NOMO-1 treated with DMSO at 0.1 percent for 48 hours (cell line): ENCODE results near the gene CCDC13.

Experiments
- DNase-seq: peaks from one replicate; lab custom pipeline; 2025; ENCODE audit not compliant: unreplicated experiment; lab: John Stamatoyannopoulos, UW

CCDC13 gene

DNA sequence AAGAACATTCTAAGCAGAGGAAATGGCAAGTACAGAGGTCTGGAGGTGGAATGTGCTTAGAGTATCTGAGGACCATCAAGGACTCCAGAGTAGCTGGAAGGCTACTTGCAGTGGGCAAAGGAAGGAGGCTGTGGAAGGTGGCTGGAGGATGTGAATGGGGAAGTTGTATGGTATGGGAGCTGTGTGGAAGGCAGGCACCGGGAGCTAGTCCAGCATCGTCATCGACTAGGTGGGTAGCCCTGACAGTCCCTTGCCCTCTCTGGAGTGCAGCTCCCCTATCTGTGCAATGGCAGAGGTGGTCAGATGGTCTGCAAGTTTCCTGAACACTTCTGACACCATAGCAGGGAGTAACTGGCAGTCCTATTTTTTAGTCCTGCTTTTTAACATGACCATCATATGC lies 19.3 kb downstream of the CCDC13 start:
- DNase-seq, result no peak

DNA sequence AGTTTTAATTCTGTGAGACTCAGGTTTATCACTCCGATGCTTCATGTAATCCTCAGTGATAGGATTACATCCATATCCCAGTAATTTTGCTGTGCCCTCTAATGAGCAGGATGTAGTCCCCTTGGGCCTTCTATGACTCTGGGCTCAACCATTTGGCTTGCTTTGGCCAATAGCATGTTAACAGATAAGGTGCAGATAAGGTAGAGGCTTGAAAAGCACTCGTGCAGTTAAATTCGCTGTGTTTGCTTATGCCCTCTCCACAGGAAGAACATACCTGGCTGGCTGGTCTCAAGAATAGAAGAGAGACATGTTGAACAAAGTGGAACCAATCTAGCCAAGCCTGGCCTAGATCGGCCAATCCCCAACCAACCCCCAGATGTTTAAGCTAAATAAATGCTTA lies 20.1 kb downstream of the CCDC13 start:
- no peak for DNase-seq

DNA sequence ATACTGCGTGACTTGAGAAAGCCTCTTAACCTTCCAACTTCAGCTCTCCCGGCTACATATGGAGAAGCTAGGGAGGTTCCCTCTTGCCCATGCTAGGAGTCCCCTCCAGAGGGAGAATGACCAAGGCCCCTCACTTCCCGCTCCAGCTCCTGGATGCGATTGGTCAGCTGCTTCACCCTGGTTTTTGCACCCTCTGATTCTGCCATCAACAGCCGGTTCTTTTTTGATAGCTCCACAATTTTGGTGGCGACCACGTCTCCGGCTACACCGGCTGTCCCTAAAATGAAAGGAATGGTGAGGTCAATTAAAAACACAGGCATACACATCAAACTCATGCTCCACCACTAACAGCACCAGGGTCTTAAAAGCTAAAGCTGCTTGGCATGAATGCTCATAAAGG lies 20.6 kb downstream of the CCDC13 start:
- DNase-seq, result no peak

DNA sequence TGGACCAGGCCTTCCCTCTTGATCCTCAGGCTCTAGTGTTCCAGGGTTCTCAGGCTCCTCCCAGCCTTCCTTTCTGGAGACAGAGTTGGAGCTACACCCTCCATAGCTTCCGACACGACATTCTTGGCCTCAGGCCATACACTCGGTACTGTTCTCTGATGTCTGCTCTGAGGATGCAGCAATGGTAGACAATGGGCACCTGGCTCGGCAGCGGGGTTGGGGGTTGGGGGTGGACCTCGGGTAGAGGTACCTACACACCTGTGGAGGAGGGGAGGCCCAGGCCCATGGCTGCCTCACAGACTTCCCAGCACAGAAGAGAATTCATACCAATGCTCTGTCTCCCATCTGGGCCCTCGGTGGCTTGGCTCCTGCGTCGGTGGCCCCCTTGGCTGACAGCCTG lies 21.4 kb downstream of the CCDC13 start:
- DNase-seq, result no peak

DNA sequence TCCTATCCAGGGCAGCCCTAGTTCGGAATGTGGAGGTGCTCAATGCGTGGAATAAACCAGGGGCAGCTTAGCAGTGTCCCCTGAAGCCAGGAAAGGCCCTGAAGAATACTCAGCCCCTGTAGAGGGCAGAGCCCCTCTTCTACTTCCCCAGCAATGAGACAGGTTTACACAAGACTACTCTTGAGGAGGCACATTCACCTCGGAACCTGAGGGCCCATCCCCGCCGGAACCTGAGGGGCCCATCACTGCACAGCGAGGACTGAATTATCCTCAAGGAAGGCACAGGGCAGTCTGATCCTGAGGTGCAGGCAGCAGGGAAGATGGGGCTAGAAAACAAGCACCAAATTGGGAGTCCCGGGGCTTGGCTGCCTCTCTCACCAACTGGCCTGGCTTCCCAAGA lies 22.2 kb downstream of the CCDC13 start:
- no peak for DNase-seq

DNA sequence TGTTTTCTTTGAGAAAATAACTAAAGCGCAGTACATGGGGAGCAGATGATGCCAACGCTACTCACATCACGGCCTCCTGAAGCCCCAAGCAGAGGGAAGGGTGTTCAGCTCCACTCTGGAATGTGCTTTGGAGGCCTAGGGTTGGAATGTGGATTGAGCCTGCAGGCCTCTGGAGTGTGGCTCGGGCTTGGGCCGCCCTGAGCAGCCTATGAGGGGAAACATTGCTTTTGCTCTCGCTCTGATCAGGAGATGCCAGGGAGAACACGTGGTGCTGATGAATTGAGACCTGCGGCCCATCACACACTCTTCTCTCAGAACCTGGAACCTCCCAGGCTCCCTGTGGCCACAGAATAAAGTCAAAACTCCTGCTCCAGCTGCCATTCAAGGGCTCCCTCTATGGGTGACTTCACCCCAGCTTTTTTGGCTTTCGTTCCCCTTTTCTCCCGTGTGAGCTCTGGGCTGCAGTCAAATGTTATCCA lies 23.3 kb downstream of the CCDC13 start:
- DNase-seq, result peak; percentile 49

DNA sequence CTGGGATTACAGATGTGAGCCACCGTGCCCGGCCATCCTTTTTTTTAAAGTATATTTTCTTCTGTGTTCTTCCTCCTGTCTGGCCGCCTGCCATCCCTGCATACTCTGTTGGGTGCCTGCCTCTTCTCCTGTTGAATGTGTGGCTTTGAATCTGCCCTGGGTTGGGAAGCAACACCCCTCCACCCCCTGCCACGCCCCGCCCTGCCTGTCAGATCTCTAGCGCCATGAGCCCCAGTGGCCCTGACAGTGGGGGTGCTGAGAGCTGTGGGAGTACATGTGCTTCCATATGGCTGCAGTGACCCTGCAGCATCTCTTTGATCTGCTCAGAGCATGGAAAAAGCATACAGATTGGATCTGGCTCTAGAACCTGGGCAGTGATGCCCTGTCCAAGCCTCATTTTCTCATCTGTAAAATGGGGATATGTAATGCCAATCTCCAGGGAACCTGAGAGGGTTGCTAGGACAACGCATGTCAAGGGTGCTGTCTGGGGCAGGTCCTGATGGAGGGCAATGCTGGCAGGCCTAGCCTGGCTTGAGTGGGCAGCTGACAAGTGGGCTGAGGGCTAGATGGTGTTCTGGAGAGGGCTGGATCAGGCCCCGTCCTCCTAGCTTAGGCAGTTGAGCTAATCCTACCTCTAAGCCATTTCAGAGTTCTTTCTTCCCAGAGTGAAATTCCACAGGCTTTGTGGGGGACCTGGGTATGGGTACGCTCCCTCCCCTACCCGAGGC lies 23.9 kb downstream of the CCDC13 start:
- no peak for DNase-seq

DNA sequence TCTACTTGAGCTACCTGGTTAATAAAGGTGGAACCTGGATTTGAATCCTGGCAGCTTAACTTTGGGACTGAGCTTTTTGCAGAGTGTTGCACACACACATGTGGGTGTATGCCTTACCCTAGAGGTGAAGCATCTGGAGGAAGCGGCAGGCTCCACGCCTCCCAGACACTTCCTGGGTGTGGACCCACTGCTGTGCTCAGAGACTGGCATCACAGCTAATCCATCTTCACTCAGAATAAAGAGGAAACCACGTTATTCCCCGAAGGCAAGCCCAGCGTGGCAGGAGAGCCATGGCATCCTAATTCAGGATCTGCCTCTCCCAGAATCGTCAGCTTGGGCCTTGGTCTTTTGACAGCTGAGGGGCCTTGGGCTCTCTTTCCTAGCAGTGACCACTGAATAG lies 25.5 kb downstream of the CCDC13 start:
- DNase-seq, result no peak

DNA sequence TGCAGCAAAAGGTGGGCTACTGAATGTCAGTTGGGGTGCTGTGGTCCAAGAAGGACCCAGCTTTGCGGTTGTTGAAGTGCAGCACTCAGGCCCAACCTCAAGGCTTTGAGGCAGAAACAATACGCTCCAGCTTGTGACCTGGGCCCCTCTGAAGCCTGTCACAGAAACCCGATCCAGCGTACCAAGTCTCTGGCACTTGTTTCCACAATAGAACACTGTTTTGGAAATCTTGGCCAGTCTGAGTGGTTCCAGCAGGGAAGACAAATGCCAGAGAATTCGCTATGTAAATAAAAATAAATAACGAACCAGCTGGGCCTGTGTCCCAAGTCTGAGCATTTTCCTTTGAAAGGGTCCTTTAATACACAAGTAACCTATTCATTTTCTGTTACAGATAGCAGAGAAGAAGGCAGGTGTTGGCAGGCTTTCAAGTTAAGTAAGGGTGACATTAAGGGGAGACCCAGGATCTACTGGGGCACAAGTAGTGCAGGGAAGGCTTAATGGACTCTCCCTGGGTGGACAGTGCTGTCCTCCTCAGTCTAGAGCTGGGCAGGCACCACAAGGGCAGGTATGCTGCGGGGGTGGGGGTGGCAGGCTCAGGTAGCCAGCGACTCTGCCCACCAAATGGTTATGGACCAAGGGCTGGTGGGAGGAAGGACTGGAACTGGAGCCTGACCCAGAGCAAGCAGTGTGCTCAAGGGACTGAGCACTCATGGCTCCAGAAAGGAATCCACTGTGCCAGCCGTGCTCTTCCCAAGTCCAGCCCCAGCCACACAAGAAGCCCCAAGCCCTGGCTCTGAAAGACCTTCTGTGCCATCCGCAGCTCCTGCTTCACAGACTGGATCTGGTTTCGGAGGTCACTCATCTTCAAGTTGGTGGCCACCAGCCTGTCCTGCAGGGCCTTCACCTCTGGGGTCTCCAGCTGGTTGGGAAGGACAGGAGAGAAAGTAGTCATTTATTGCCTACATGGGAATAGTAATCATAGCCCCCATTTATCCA lies 26.3 kb downstream of the CCDC13 start:
- DNase-seq, result no peak

DNA sequence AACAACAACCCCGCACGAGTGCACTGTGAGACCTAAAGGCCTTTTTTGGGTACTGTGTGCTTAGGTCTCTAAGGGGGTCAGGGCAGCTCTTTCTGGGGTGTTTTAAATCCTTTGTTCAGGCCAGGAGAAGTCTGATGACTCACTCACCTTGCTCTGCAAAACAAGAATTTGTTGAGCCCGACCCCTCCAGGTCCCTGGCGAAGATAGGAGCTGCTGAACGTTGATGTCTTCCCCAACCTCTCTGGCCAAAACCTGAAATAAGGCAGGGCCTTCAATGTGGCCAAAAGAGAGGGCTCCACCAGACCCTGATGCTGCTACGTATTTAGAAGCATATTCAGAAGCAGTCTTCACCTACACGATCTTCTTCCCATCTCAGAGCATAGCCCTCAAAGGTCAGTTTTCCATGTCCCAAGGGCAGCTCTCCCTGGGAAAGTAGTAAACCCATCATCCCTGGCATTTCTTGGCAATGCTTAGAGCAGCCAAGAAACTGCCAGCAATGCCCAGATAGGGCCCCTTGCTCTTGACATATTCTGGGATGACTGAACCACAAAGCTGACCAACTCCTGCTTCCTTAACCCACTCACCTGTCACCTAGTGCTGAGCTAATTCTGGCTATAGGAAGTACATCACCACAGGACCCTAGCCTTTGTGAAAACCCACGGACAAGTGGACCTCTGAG lies 27.1 kb downstream of the CCDC13 start:
- DNase-seq, result no peak

DNA sequence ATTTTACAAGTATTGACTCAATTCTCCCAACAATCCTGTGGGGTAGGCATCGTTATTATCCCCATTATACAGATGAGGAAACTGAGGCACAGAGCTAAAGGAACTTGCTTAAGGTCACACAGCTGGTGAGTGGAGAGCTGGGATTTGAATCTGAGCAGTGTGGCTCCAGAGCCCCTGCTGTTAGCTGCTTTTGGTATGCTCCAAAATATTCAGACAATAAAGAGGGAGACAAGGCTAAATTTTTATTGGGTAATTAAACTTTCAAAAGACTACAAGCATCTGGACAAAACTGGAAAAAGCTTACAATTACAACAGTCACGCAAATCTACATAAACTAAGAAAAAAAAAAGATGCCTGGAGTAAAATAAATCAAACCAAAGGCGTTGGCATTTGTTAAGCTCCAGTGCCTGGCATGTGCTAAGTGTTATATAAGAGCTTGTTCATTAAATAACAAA lies 27.7 kb downstream of the CCDC13 start:
- no peak for DNase-seq

DNA sequence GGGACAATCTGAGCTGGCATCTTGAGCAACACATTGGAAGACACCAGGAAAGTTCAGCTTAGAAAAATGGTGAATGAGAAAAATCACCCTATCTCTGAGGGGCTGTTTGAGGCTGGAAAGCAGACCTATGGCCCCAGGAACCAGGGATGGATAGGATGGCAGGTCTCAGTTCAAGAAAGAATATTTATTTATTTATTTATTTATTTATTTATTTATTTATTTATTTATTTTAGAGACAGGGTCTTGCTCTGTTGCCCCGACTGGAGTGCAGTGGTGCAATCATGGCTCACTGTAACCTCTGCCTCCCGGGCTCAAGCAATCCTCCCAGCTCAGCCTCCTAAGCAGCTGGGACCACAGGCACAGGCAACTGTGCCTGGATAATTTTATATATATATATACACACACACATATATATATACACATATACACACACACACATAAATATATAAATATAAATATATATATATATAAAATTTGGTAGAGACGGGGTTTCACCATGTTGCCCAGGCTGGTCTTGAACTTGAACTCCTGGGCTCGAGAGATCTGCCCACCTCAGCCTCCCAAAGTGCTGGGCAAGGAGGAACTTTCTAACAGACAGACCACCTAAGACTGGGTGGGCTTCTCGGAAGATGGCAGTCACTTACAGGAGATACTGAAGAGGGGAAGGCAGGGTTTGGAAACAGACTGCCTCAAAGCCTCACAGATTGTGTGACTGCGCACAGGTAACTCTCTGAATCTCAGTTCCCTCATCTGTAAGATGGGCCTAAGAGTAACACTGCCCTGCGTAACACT lies 29.7 kb downstream of the CCDC13 start:
- no peak for DNase-seq

DNA sequence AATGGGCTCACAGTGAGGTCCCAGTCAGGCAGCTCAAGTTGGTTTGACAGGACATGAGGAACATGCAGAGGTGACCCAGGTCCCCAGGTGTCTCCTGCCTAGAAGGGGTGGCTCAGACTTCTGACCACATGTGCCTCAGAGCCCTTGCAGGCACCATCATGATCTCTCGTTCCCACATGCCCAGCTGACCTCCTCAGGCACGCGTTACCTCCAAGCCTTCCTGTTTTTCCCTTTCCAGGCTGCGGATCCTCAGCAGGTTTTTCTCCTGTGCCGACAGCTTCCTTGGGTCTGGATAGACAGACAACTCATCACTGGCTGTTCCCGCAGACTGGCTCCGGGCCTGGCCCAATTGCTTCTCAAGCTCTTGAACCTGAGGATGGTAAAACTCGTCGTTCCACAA lies 30.4 kb downstream of the CCDC13 start:
- no peak for DNase-seq

DNA sequence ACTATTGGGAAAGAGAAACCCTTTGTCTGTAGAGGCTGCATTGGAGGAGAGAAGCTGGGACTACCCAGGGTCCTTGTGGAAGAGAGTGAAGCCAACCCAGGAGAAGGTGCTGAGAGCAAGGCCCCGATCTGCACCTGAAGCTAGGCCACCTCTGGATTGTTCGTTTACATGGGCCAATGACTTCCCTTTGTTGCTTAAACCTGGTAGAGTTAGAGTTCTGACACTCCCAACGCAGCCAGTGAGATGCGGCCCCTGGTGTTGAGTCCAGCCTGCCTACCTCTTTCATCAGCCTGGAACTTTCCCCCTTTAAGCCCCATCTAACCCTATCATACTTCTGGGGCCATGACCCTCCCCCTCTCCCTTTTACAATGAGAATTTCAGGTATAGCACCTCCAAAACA lies 30.8 kb downstream of the CCDC13 start:
- DNase-seq, result no peak

DNA sequence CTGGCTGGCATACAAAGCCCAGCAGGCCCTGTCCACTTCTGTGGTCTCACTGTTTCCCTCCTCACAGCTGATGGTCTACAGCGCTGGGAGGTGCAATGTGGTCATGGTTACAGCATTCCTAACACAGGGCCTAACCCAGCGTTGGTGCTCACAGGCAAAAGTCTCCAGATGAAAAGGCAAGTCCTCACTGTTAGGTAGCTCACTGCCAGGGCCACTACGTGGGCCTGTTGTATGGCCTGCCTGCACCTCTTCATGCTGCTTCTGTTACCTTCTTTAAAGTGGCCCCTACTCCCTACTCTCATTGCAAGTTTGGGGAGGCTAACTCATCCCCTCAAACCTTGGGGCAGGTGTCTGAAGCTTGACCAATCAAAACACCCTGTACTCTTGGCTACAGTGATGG lies 31.3 kb downstream of the CCDC13 start:
- no peak for DNase-seq

DNA sequence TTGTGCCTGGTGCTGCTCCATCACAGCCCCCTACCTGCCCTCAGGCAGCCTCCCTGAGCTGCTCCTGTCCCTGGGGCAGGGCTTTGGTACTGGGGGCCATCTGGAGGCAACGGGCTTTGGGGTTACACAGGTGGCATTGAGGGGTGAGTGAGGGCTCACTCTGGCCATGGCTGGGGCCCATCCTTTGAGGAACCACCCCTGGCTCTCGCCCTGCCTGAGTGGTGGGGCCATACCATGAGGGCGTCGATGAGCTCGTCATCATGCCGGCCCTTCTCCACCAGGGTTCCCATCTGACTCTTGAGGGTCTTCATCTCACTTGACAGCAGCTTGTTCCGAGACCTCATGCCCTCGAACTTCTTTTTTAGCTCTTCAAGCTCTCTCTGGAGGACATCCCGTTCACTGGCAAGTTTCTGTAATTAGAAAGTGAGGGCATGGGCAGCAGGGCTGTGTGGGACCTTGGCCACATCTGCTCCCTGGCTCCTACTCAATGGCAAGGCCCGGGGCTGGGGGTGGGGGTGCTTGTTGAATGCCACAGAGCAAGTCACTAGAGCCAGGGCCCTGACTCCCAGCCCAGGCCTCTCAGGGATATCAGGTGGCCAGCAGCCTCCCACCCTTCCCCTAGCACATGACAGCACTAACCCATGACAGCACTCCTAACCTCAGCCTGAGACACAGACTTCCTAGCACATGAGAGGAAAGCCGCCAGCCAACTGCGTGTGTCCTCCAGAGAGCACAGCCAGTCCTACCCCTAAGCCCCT lies 33.5 kb downstream of the CCDC13 start:
- DNase-seq, result no peak

DNA sequence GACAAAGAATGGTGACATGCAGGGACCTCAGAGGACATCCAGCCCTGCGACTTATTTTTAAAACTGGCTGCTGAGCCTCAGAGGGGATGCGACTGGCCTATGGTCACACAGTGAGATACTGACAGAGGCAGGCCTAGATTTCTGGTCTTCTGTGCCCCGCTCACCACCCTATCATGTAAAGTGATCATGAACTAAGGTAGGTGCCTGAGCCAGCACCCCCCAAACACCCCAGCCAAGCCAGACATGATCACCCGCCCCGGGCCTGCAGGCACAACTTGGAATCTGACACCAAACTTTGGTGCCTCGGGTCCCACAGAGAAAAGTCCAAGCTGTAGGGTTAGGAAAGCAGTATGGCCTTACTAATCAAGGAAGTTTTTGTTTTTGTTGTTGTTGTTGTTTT lies 36.5 kb downstream of the CCDC13 start:
- no peak for DNase-seq

DNA sequence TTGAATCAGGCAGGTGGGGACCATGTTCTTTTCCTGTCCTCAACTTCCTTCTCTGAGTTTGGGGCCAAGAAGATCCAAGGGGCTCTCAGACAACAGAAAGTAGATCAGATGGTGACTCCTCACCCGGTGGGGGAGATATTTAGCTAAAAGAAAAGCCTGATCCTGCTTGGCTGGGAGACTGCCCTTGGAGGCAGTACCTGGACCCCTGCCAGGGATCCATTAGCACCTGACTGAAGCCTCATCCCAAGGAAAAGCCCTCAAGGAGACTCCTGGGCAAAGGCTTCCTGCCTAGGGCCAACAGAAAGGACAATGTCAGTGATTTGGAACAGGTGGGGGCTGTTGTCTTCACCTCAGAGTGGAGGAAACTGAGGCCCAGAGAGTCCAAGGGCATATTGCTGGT lies 37.0 kb downstream of the CCDC13 start:
- no peak for DNase-seq

DNA sequence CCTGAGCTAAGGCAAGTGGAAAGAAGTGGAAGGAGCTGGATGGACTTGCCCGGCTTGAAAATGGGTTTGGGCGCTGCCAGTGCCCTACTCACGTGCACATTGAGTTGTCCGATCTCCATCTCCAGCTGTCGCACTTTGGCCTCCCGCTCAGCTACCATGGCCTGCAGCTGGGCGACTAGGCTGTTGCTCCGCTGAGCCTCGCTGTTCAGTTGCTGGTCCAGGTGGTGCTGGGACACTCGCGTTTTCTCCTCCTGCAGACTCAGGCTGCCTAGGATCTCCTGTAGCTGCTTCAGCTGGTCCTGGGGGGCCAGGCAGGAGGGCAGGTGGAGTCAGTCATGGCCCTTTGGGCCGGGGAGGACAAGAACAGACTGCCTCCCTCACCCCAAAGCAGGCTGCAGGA lies 37.4 kb downstream of the CCDC13 start:
- no peak for DNase-seq

DNA sequence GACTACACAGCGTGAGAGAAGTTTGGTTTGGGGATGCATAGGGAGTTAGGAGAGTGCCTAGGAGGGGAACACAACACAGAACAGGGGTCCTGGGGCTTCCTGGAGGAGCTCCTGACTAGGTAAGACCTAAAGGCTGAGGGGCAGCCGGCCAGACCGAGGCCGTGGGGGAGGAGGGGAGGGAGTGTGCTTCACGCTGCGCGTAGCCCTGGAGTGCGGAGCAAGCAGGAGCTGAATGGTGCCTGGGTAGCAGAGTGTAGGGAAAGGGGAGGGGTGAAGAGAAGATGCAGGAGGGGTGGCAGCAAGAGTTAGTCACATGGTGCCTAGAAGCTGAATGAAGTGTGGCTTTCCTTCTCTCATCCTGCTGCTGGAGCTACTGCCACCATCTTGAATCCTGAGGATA lies 38.0 kb downstream of the CCDC13 start:
- DNase-seq, result no peak
